ENCODE results near the gene BMAL1.

BMAL1 gene

GRCh38 chr11:13289081-13289480 is 11.5 kb downstream of the BMAL1 start:
- H3K9me3 ChIP-seq (ENCODE audit: control insufficient read depth, insufficient read depth, low read length) = no peaks in the 10 kb centered on the region
- H3F3A ChIP-seq (ENCODE audit: control insufficient read depth, insufficient read depth) = no peaks in the 10 kb centered on the region

DNA sequence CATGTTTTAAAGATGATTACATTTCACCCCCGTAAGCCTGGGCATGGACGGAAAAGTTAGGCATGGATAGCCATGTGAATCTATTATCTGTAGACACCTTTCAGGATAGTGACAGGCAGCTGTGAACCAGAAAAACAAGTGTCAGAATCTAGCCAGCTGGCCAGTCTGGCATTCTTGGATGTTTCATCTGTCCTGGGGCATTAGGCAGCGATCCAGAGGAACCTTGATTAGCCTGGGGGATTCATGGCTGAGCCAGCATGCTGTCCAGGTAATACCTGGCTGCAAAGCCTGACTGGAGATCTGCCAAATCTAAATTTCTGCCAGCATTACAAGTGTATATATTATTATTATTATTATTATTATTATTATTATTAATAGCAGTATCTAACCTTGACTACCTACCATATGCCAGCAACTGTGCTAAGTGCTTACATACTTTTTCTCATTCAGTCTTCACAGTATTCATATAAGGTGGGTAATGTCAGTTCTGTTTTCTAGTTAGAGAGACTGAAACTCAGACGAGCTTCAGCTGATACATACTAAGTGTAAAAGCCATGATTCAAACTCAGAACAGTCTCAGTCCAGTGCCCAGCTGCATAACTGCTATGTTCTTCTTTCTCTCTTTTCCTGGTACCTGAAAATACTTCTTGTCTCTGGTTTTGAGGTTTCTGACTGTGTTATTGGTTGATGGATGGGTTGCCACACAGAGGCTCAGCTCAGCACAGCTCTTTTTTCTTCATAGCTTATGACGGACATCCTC is 12.8 kb downstream of the BMAL1 start:
- no peaks in the 10 kb centered on the region for H3F3A ChIP-seq (ENCODE audit: control insufficient read depth, insufficient read depth)
- no peaks in the 10 kb centered on the region for H3K9me3 ChIP-seq (ENCODE audit: control insufficient read depth, insufficient read depth, low read length)
- no peak overlapping the region for H3K27ac ChIP-seq (ENCODE audit: low read depth, low read length)
- no peak overlapping the region for H3K4me3 ChIP-seq (ENCODE audit: low read length)
- no peaks in the 10 kb centered on the region for H3K9me2 ChIP-seq (replicated peaks; ENCODE audit: control insufficient read depth, low read length)
- no peak overlapping the region for H3K4me2 ChIP-seq (ENCODE audit: low read length)
- no peaks in the 10 kb centered on the region for H3K79me2 ChIP-seq (ENCODE audit: control insufficient read depth, low read length)
- no peaks in the 10 kb centered on the region for H3K27me3 ChIP-seq (ENCODE audit: control insufficient read depth, low read length)
- H3K36me3 ChIP-seq (ENCODE audit: control insufficient read depth, low read length) = no peaks in the 10 kb centered on the region
- TF ChIP-seq EZH2phosphoT487 (IDR thresholded peaks at IDR 0.05; ENCODE audit: borderline replicate concordance, low read length) = no peak
- TF ChIP-seq, protein P1, sequence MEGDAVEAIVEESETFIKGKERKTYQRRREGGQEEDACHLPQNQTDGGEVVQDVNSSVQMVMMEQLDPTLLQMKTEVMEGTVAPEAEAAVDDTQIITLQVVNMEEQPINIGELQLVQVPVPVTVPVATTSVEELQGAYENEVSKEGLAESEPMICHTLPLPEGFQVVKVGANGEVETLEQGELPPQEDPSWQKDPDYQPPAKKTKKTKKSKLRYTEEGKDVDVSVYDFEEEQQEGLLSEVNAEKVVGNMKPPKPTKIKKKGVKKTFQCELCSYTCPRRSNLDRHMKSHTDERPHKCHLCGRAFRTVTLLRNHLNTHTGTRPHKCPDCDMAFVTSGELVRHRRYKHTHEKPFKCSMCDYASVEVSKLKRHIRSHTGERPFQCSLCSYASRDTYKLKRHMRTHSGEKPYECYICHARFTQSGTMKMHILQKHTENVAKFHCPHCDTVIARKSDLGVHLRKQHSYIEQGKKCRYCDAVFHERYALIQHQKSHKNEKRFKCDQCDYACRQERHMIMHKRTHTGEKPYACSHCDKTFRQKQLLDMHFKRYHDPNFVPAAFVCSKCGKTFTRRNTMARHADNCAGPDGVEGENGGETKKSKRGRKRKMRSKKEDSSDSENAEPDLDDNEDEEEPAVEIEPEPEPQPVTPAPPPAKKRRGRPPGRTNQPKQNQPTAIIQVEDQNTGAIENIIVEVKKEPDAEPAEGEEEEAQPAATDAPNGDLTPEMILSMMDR (IDR thresholded peaks at IDR 0.05; ENCODE audit: low read depth, low read length, poor library complexity, severe bottlenecking) = no peak
- H4K20me1 ChIP-seq (ENCODE audit: control insufficient read depth, insufficient read depth, low read depth, low read length) = no peaks in the 10 kb centered on the region
- no peaks in the 10 kb centered on the region for H3K4me1 ChIP-seq (ENCODE audit: control insufficient read depth, low read length)

More at GRCh38 chr11:13289081-13289480, 11.5 kb downstream of the BMAL1 start:
- H3K27me3 ChIP-seq (ENCODE audit: control insufficient read depth, low read length) = no peaks in the 10 kb centered on the region
- H3K4me1 ChIP-seq (ENCODE audit: control insufficient read depth, low read length) = no peaks in the 10 kb centered on the region
- H3K36me3 ChIP-seq (ENCODE audit: control insufficient read depth, low read length) = no peaks in the 10 kb centered on the region
- TF ChIP-seq EZH2phosphoT487 (IDR thresholded peaks at IDR 0.05; ENCODE audit: borderline replicate concordance, low read length) = no peak
- TF ChIP-seq, protein P1 (IDR thresholded peaks at IDR 0.05; ENCODE audit: low read depth, low read length, poor library complexity, severe bottlenecking) = no peak
- H3K79me2 ChIP-seq (ENCODE audit: control insufficient read depth, low read length) = no peaks in the 10 kb centered on the region
- H3K4me2 ChIP-seq (ENCODE audit: low read length) = no peak overlapping the region
- H4K20me1 ChIP-seq (ENCODE audit: control insufficient read depth, insufficient read depth, low read depth, low read length) = no peaks in the 10 kb centered on the region
- no peak overlapping the region for H3K4me3 ChIP-seq (ENCODE audit: low read length)
- no peak overlapping the region for H3K27ac ChIP-seq (ENCODE audit: low read depth, low read length)
- no peaks in the 10 kb centered on the region for H3K9me2 ChIP-seq (replicated peaks; ENCODE audit: control insufficient read depth, low read length)

GRCh38 chr11:13291361-13291760 is 13.8 kb downstream of the BMAL1 start:
- H3K27ac ChIP-seq (ENCODE audit: low read depth, low read length) = no peak overlapping the region
- H3K4me2 ChIP-seq (ENCODE audit: low read length) = no peak overlapping the region
- TF ChIP-seq, protein P1 (IDR thresholded peaks at IDR 0.05; ENCODE audit: low read depth, low read length, poor library complexity, severe bottlenecking) = no peak
- TF ChIP-seq EZH2phosphoT487 (IDR thresholded peaks at IDR 0.05; ENCODE audit: borderline replicate concordance, low read length) = no peak
- H3K36me3 ChIP-seq (ENCODE audit: control insufficient read depth, low read length) = no peaks in the 10 kb centered on the region
- H3K4me3 ChIP-seq (ENCODE audit: low read length) = no peak overlapping the region
- H3F3A ChIP-seq (ENCODE audit: control insufficient read depth, insufficient read depth) = no peaks in the 10 kb centered on the region
- H4K20me1 ChIP-seq (ENCODE audit: control insufficient read depth, insufficient read depth, low read depth, low read length) = no peaks in the 10 kb centered on the region
- H3K9me2 ChIP-seq (replicated peaks; ENCODE audit: control insufficient read depth, low read length) = no peaks in the 10 kb centered on the region
- no peaks in the 10 kb centered on the region for H3K79me2 ChIP-seq (ENCODE audit: control insufficient read depth, low read length)
- H3K9me3 ChIP-seq (ENCODE audit: control insufficient read depth, insufficient read depth, low read length) = no peaks in the 10 kb centered on the region
- no peaks in the 10 kb centered on the region for H3K4me1 ChIP-seq (ENCODE audit: control insufficient read depth, low read length)
- no peaks in the 10 kb centered on the region for H3K27me3 ChIP-seq (ENCODE audit: control insufficient read depth, low read length)
